Measurements from ENCODE around the gene TMEM218. TPM values are rescaled to one million over a fixed set of nuclear protein-coding genes. Genes with fewer than 3 reads are reported as not detected.

TMEM218 gene
- total RNA-seq, 1 experiment from 2014 or later, result 17.9 TPM

DNA sequence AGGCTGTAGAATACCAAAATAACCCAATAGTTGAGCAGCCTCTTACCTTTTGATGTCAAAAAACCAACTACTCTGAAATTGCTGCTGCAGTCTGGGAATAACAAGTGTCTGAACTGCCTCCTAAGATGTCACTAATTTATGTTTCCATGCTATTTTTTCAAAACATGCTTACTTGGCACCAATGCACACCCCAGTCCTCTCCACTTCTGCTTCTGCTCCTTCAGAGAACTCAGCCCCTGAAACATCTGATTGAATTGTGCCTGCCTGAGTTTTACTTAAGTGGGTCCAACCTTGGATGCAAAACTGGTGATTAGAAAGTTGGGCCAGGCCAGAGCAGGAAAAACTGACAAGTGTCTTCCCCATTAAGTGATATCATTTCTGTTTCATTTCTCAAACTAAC lies 24.6 kb upstream of the TMEM218 start:
- no peak overlapping the region for H3K4me2 ChIP-seq (ENCODE audit: low read length)
- BruUV-seq (replicated peaks), result no TSS peak
- DNase-seq (ENCODE audit: low read depth, low spot score) (no peak), ATAC-seq (no peak)
- H3K27me3 ChIP-seq (ENCODE audit: insufficient read depth, low read length), result peaks cover 3% of the 10 kb centered on the region; the same call in 1 of the 2 replicates
- no peak overlapping the region for H3K4me3 ChIP-seq (replicated peaks in 1 of 2; ENCODE audit: low read depth in 1 of 2, low read length in 2 of 2)
- CTCF ChIA-PET, result interaction anchor here (1.2 kb wide), 1 partner anchor 12 kb away, joined by 3 read pairs; no protein-coding TSS in a partner anchor
- intact Hi-C loops (cut with micrococcal nuclease), result no loop called here
- no peak overlapping the region for H3K27ac ChIP-seq (ENCODE audit: low read depth, low read length)
- no peaks in the 10 kb centered on the region for H3K79me2 ChIP-seq (ENCODE audit: insufficient read depth, low read length)
- RAD21 ChIA-PET (ENCODE audit: low non-redundant PET in 1 of 2, low total read pairs in 2 of 2, uncharacterized antibody in 2 of 2, unreplicated experiment in 2 of 2), result no interaction called here
- no peaks in the 10 kb centered on the region for H4K20me1 ChIP-seq (ENCODE audit: insufficient read depth)
- no peak overlapping the region for H2AFZ ChIP-seq (ENCODE audit: low read depth, low read length, poor library complexity, severe bottlenecking)
- H3K9me3 ChIP-seq (ENCODE audit: control insufficient read depth in 1 of 2, insufficient read depth in 1 of 2, low read depth in 1 of 2, low read length in 2 of 2), result no peaks in the 10 kb centered on the region
- H3K4me1 ChIP-seq (ENCODE audit: control insufficient read depth in 1 of 2, insufficient read depth in 2 of 2, low read length in 2 of 2), result no peaks in the 10 kb centered on the region
- H3K9me2 ChIP-seq (ENCODE audit: insufficient read depth), result no peaks in the 10 kb centered on the region
- no peak overlapping the region for H3K9ac ChIP-seq (ENCODE audit: low read length)
- TF ChIP-seq EZH2 (IDR thresholded peaks at IDR 0.05), result no peak
- TF ChIP-seq, protein P1, sequence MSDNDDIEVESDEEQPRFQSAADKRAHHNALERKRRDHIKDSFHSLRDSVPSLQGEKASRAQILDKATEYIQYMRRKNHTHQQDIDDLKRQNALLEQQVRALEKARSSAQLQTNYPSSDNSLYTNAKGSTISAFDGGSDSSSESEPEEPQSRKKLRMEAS (IDR thresholded peaks at IDR 0.05), result no peak
- no peak for TF ChIP-seq ELF1 (IDR thresholded peaks at IDR 0.05; ENCODE audit: borderline replicate concordance, low read depth)
- POLR2A ChIA-PET, result no interaction called here
- no peaks in the 10 kb centered on the region for H3K36me3 ChIP-seq (ENCODE audit: control insufficient read depth in 1 of 2, insufficient read depth in 2 of 2, low read length in 2 of 2)

DNA sequence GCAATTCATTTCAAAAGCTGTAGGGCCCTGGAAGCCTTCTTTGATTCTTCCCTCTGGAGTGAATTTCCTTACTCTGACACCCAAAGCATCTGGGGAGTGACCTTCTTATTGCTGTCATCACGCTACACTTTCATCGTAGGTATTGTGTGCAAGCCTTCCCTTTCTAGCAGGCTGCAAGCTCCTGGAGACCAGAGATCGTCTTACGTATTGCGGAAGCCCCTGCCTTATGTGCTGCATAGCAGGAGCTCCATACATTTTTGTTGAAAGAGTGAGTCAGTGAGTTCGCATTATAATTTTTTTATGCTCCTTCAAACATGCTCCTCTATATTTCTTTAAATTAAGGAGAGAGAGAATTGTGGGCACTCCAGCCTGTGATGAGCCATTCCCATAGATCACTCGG lies 21.2 kb upstream of the TMEM218 start:
- DNase-seq (ENCODE audit: low read depth, low spot score) (no peak), ATAC-seq (no peak)
- Histone ChIP-seq H3K9ac (ENCODE audit: low read length) (no peak overlapping the region), H3K9me2 (ENCODE audit: insufficient read depth) (no peaks in the 10 kb centered on the region), H3K4me2 (ENCODE audit: low read length) (no peak overlapping the region), H3K4me3 (replicated peaks in 1 of 2; ENCODE audit: low read depth in 1 of 2, low read length in 2 of 2) (no peak overlapping the region), H3K27me3 (ENCODE audit: insufficient read depth, low read length) (peaks cover 7% of the 10 kb centered on the region; the same call in 1 of the 2 replicates), H3K4me1 (ENCODE audit: control insufficient read depth in 1 of 2, insufficient read depth in 2 of 2, low read length in 2 of 2) (no peaks in the 10 kb centered on the region), H2AFZ (ENCODE audit: low read depth, low read length, poor library complexity, severe bottlenecking) (no peak overlapping the region), H3K79me2 (ENCODE audit: insufficient read depth, low read length) (no peaks in the 10 kb centered on the region), H4K20me1 (ENCODE audit: insufficient read depth) (no peaks in the 10 kb centered on the region), H3K27ac (ENCODE audit: low read depth, low read length) (no peak overlapping the region), H3K9me3 (ENCODE audit: control insufficient read depth in 1 of 2, insufficient read depth in 1 of 2, low read depth in 1 of 2, low read length in 2 of 2) (no peaks in the 10 kb centered on the region), H3K36me3 (ENCODE audit: control insufficient read depth in 1 of 2, insufficient read depth in 2 of 2, low read length in 2 of 2) (no peaks in the 10 kb centered on the region)
- ChIA-PET POLR2A (interaction anchor here (1.2 kb wide), 1 partner anchor 8 kb away, joined by 6 read pairs; no protein-coding TSS in a partner anchor), CTCF (interaction anchor here (0.8 to 2.4 kb wide), 2 partner anchors 9 kb away, joined by 5 to 11 read pairs; no protein-coding TSS in a partner anchor), RAD21 (ENCODE audit: low non-redundant PET in 1 of 2, low total read pairs in 2 of 2, uncharacterized antibody in 2 of 2, unreplicated experiment in 2 of 2) (no interaction called here)
- BruUV-seq (replicated peaks), result no TSS peak
- intact Hi-C loops (cut with micrococcal nuclease), result no loop called here
- no peak for TF ChIP-seq EZH2phosphoT487 (IDR thresholded peaks at IDR 0.05; ENCODE audit: borderline replicate concordance)
- TF ChIP-seq CBX3 (IDR thresholded peaks at IDR 0.05; ENCODE audit: low read depth), result no peak
- TF ChIP-seq, protein P1 (IDR thresholded peaks at IDR 0.05), result no peak
- TF ChIP-seq, protein P2, sequence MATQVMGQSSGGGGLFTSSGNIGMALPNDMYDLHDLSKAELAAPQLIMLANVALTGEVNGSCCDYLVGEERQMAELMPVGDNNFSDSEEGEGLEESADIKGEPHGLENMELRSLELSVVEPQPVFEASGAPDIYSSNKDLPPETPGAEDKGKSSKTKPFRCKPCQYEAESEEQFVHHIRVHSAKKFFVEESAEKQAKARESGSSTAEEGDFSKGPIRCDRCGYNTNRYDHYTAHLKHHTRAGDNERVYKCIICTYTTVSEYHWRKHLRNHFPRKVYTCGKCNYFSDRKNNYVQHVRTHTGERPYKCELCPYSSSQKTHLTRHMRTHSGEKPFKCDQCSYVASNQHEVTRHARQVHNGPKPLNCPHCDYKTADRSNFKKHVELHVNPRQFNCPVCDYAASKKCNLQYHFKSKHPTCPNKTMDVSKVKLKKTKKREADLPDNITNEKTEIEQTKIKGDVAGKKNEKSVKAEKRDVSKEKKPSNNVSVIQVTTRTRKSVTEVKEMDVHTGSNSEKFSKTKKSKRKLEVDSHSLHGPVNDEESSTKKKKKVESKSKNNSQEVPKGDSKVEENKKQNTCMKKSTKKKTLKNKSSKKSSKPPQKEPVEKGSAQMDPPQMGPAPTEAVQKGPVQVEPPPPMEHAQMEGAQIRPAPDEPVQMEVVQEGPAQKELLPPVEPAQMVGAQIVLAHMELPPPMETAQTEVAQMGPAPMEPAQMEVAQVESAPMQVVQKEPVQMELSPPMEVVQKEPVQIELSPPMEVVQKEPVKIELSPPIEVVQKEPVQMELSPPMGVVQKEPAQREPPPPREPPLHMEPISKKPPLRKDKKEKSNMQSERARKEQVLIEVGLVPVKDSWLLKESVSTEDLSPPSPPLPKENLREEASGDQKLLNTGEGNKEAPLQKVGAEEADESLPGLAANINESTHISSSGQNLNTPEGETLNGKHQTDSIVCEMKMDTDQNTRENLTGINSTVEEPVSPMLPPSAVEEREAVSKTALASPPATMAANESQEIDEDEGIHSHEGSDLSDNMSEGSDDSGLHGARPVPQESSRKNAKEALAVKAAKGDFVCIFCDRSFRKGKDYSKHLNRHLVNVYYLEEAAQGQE (IDR thresholded peaks at IDR 0.05; ENCODE audit: low read depth), result no peak
- TF ChIP-seq SIN3A (IDR thresholded peaks at IDR 0.05; ENCODE audit: low read depth), result no peak
- TF ChIP-seq RAD21 (IDR thresholded peaks at IDR 0.05; ENCODE audit: low read depth), result no peak
- TF ChIP-seq, protein P3, sequence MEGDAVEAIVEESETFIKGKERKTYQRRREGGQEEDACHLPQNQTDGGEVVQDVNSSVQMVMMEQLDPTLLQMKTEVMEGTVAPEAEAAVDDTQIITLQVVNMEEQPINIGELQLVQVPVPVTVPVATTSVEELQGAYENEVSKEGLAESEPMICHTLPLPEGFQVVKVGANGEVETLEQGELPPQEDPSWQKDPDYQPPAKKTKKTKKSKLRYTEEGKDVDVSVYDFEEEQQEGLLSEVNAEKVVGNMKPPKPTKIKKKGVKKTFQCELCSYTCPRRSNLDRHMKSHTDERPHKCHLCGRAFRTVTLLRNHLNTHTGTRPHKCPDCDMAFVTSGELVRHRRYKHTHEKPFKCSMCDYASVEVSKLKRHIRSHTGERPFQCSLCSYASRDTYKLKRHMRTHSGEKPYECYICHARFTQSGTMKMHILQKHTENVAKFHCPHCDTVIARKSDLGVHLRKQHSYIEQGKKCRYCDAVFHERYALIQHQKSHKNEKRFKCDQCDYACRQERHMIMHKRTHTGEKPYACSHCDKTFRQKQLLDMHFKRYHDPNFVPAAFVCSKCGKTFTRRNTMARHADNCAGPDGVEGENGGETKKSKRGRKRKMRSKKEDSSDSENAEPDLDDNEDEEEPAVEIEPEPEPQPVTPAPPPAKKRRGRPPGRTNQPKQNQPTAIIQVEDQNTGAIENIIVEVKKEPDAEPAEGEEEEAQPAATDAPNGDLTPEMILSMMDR (IDR thresholded peaks at IDR 0.05 in 2 of 3, conservative IDR thresholded peaks at IDR 0.05 in 1 of 3; ENCODE audit: borderline replicate concordance in 1 of 3, insufficient read depth in 1 of 3, low read depth in 2 of 3, low read length in 2 of 3), result no peak
- TF ChIP-seq EGR1 (IDR thresholded peaks at IDR 0.05; ENCODE audit: low read depth), result no peak
- no peak for TF ChIP-seq ZFX (IDR thresholded peaks at IDR 0.05)
- TF ChIP-seq CEBPB (IDR thresholded peaks at IDR 0.05; ENCODE audit: low read depth), result no peak
- TF ChIP-seq TCF7L2 (IDR thresholded peaks at IDR 0.05; ENCODE audit: borderline replicate concordance, extremely low read depth, insufficient read depth, insufficient read length), result no peak
- TF ChIP-seq SP1 (IDR thresholded peaks at IDR 0.05; ENCODE audit: low read depth), result no peak

All from HCT116 (cell line).